GM12891 (cell line): ENCODE data around the gene CENPC.
"Not testable (repeated sequence)": the region's sequence is repeated elsewhere in the genome, so short reads cannot be mapped to it uniquely, and the experiment has no call there.

Source experiments
- PAX5 ChIP-seq: IDR thresholded peaks from 2 replicates; pipeline ENCODE4 v1.6.1; 2011; ENCODE audit warnings: low read length, moderate library complexity, mild to moderate bottlenecking; ENCODE audit not compliant: insufficient read depth, severe bottlenecking
- POLR2A ChIP-seq: IDR thresholded peaks from 2 replicates; pipeline ENCODE4 v1.6.1; 2011; ENCODE audit warnings: low read depth, low read length, control low read depth
- POLR2AphosphoS5 ChIP-seq: IDR thresholded peaks from 2 replicates; pipeline ENCODE4 v1.6.1; 2011; ENCODE audit warnings: low read depth, low read length, control low read depth
- POU2F2 ChIP-seq: IDR thresholded peaks from 2 replicates; pipeline ENCODE4 v1.6.1; 2011; ENCODE audit warnings: low read depth, mild to moderate bottlenecking, control low read depth, low read length, moderate library complexity
- SPI1 ChIP-seq: IDR thresholded peaks from 2 replicates; pipeline ENCODE4 v1.6.1; 2011; ENCODE audit warnings: low read depth, low read length, control low read depth
- TAF1 ChIP-seq: IDR thresholded peaks from 2 replicates; pipeline ENCODE4 v1.6.1; 2011; ENCODE audit warnings: low read depth, low read length, control low read depth

DNA sequence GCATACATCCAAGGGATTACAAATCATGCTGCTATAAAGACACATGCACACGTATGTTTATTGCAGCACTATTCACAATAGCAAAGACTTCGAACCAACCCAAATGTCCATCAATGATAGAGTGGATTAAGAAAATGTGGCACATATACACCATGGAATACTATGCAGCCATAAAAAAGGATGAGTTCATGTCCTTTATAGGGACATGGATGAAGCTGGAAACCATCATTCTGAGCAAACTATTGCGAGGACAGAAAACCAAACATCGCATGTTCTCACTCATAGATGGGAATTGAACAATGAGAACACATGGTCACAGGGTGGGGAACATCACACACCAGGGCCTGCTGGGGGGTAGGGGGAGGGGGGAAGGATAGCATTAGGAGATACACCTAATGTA is 12.9 kb downstream of the CENPC start:
- not testable (repeated sequence) for TF ChIP-seq TAF1, POLR2A, SPI1, POLR2AphosphoS5, PAX5, POU2F2
